COLO668 (cell line): Measurements from ENCODE around the gene TRAF2.

Experiments
- DNase-seq: peaks from one replicate; lab custom pipeline; 2025; ENCODE audit not compliant: unreplicated experiment; lab: John Stamatoyannopoulos, UW

Gene TRAF2

GRCh38 chr9:136930014-136930413, 43.7 kb downstream of the TRAF2 start:
- DNase-seq, result no peak

- no peak for DNase-seq
Observed at GRCh38 chr9:136931611-136932130, 45.4 kb downstream of the TRAF2 start.

- DNase-seq, result no peak
Observed at GRCh38 chr9:136934277-136934676, 48.0 kb downstream of the TRAF2 start.

- no peak for DNase-seq
Observed at GRCh38 chr9:136935651-136936050, 49.3 kb downstream of the TRAF2 start.

- no peak for DNase-seq
Observed at GRCh38 chr9:136936645-136937170, 50.4 kb downstream of the TRAF2 start.

- no peak for DNase-seq
Observed at GRCh38 chr9:136937186-136938001, 51.1 kb downstream of the TRAF2 start.

GRCh38 chr9:136939431-136939995, 53.2 kb downstream of the TRAF2 start:
- DNase-seq, result no peak

GRCh38 chr9:136939996-136940525, 53.7 kb downstream of the TRAF2 start:
- no peak for DNase-seq

- DNase-seq, result no peak
Observed at GRCh38 chr9:136940526-136941230, 54.4 kb downstream of the TRAF2 start.

- DNase-seq, result no peak
Observed at GRCh38 chr9:136941231-136942111, 55.2 kb downstream of the TRAF2 start.

- no peak for DNase-seq
Observed at GRCh38 chr9:136942112-136942880, 56.0 kb downstream of the TRAF2 start.

GRCh38 chr9:136942881-136943230, 56.5 kb downstream of the TRAF2 start:
- no peak for DNase-seq

- DNase-seq, result peak; percentile 66
Observed at GRCh38 chr9:136943291-136944211, 57.2 kb downstream of the TRAF2 start.

- DNase-seq, result peak; percentile 88
Observed at GRCh38 chr9:136944212-136944518, 57.8 kb downstream of the TRAF2 start.

- DNase-seq, result peak; percentile 99
Observed at GRCh38 chr9:136944519-136945332, 58.4 kb downstream of the TRAF2 start, which contains the start of the genes C8G and FBXW5. TSS of gene C8G (plus strand) at chr9:136945243. CDS start at chr9:136945321, 78 bp downstream. TSS of gene FBXW5 (minus strand) at chr9:136944738. CDS start at chr9:136944083, 655 bp downstream.

- DNase-seq, result no peak
Observed at GRCh38 chr9:136945333-136946227, 59.3 kb downstream of the TRAF2 start.
